SU-DHL-6 (cell line): Measurements from ENCODE around the gene GUCY1A1.

ENCODE experiments used
- CTCF ChIP-seq: fragments of 200-600 bp; sonication (generic); IDR thresholded peaks from one replicate; pipeline ENCODE4 v1.5.1; 2017; ENCODE audit warnings: antibody characterized with exemption, mild to moderate bottlenecking, low read length, moderate library complexity; ENCODE audit not compliant: insufficient read depth, poor library complexity, severe bottlenecking
- EZH2phosphoT487 ChIP-seq: fragments of 200-600 bp; sonication (generic), shearing (Covaris generic); conservative IDR thresholded peaks from 2 replicates; pipeline ENCODE4 v1.6.1; 2018; ENCODE audit warnings: mild to moderate bottlenecking, antibody characterized with exemption, low read length, moderate library complexity, mixed read lengths

GRCh38 chr4:155688211-155688610 lies 21.6 kb downstream of the GUCY1A1 start:
- TF ChIP-seq CTCF (no peak), EZH2phosphoT487 (no peak)
